Measurements from ENCODE around the gene COPG2.
"Not testable (repeated sequence)": the region's sequence is repeated elsewhere in the genome, so short reads cannot be mapped to it uniquely, and the experiment has no call there.

DNA sequence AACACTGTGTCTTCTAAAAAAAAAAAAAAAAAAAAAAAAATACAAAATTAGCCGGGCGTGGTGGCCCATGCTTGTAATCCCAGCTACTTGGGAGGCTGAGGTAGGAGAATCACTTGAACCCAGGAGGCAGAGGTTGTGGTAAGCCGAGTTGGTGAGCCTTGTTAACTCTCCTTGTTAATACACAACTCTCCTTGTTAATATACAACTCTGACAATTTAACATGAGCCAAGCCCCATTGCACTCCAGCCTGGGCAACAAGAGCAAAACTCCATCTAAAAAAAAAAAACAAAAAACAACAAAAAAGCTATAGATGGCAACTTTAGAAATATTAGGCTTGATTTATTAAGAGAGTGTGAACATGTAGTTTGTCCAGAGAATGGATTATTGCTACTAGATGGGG is 156.5 kb downstream of the COPG2 start:
- TF ChIP-seq IRF2 (CRISPR knock-in tag; IDR thresholded peaks at IDR 0.05; ENCODE audit: borderline replicate concordance, low read depth); TCF7 (CRISPR knock-in tag; IDR thresholded peaks at IDR 0.05; ENCODE audit: low read depth); PRRX2 (CRISPR knock-in tag; IDR thresholded peaks at IDR 0.05); SP1 (CRISPR knock-in tag; conservative IDR thresholded peaks at IDR 0.05); GABPB1 (CRISPR knock-in tag; IDR thresholded peaks at IDR 0.05); CBFB (CRISPR knock-in tag; IDR thresholded peaks at IDR 0.05; ENCODE audit: low read depth); TEAD4 (CRISPR knock-in tag; IDR thresholded peaks at IDR 0.05): not testable (repeated sequence)
- TF ChIP-seq, protein P1, sequence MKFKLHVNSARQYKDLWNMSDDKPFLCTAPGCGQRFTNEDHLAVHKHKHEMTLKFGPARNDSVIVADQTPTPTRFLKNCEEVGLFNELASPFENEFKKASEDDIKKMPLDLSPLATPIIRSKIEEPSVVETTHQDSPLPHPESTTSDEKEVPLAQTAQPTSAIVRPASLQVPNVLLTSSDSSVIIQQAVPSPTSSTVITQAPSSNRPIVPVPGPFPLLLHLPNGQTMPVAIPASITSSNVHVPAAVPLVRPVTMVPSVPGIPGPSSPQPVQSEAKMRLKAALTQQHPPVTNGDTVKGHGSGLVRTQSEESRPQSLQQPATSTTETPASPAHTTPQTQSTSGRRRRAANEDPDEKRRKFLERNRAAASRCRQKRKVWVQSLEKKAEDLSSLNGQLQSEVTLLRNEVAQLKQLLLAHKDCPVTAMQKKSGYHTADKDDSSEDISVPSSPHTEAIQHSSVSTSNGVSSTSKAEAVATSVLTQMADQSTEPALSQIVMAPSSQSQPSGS (CRISPR knock-in tag; IDR thresholded peaks at IDR 0.05; ENCODE audit: borderline replicate concordance, low read depth), result not testable (repeated sequence)
- TF ChIP-seq, protein P2, sequence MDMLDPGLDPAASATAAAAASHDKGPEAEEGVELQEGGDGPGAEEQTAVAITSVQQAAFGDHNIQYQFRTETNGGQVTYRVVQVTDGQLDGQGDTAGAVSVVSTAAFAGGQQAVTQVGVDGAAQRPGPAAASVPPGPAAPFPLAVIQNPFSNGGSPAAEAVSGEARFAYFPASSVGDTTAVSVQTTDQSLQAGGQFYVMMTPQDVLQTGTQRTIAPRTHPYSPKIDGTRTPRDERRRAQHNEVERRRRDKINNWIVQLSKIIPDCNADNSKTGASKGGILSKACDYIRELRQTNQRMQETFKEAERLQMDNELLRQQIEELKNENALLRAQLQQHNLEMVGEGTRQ (CRISPR knock-in tag; IDR thresholded peaks at IDR 0.05), result not testable (repeated sequence)
- TF ChIP-seq, protein P3, sequence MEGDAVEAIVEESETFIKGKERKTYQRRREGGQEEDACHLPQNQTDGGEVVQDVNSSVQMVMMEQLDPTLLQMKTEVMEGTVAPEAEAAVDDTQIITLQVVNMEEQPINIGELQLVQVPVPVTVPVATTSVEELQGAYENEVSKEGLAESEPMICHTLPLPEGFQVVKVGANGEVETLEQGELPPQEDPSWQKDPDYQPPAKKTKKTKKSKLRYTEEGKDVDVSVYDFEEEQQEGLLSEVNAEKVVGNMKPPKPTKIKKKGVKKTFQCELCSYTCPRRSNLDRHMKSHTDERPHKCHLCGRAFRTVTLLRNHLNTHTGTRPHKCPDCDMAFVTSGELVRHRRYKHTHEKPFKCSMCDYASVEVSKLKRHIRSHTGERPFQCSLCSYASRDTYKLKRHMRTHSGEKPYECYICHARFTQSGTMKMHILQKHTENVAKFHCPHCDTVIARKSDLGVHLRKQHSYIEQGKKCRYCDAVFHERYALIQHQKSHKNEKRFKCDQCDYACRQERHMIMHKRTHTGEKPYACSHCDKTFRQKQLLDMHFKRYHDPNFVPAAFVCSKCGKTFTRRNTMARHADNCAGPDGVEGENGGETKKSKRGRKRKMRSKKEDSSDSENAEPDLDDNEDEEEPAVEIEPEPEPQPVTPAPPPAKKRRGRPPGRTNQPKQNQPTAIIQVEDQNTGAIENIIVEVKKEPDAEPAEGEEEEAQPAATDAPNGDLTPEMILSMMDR (IDR thresholded peaks at IDR 0.05), result not testable (repeated sequence)
- TF ChIP-seq, protein P4, sequence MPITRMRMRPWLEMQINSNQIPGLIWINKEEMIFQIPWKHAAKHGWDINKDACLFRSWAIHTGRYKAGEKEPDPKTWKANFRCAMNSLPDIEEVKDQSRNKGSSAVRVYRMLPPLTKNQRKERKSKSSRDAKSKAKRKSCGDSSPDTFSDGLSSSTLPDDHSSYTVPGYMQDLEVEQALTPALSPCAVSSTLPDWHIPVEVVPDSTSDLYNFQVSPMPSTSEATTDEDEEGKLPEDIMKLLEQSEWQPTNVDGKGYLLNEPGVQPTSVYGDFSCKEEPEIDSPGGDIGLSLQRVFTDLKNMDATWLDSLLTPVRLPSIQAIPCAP (CRISPR knock-in tag; IDR thresholded peaks at IDR 0.05), result not testable (repeated sequence)
